Liver (tissue), 9 donors: Measurements from ENCODE around the gene ADRM1. TPM values are rescaled to one million over a fixed set of nuclear protein-coding genes. Genes with fewer than 3 reads are reported as not detected.

Experiments used
- DNase-seq: peaks from one replicate; pipeline ENCODE4 v3.0.0-alpha.2; 2017; ENCODE audit warnings: low spot score
- H3K27ac ChIP-seq, 2 donors: one replicate each; pipeline ENCODE4 v1.7.0; 2013; ENCODE audit warnings: inconsistent platforms in 2 of 2, low read length in 2 of 2, control low read depth in 1 of 2, low read depth in 1 of 2, mild to moderate bottlenecking in 1 of 2
- H3K27me3 ChIP-seq, 4 donors: one replicate each; pipeline versions ENCODE4 v1.6.1 to v1.7.0; 2013; ENCODE audit warnings: low read length in 3 of 4, inconsistent platforms in 1 of 4, mild to moderate bottlenecking in 1 of 4, moderate library complexity in 1 of 4; ENCODE audit not compliant: control insufficient read depth in 4 of 4, insufficient read depth in 4 of 4
- H3K36me3 ChIP-seq, 4 donors: one replicate each; pipeline versions ENCODE4 v1.6.1 to v1.7.0; 2013; ENCODE audit warnings: low read length in 3 of 4, mild to moderate bottlenecking in 3 of 4, low read depth in 1 of 4, moderate library complexity in 1 of 4; ENCODE audit not compliant: control insufficient read depth in 4 of 4, insufficient read depth in 3 of 4
- H3K4me1 ChIP-seq, 4 donors: one replicate each; pipeline versions ENCODE4 v1.6.1 to v1.7.0; 2013; ENCODE audit warnings: low read length in 3 of 4, mild to moderate bottlenecking in 3 of 4, moderate library complexity in 1 of 4; ENCODE audit not compliant: control insufficient read depth in 4 of 4, insufficient read depth in 4 of 4
- H3K4me3 ChIP-seq, 3 donors: one replicate each; pipeline versions ENCODE4 v1.6.1 to v1.7.0; 2013; ENCODE audit warnings: low read length in 3 of 3, control low read depth in 1 of 3, low read depth in 1 of 3, mild to moderate bottlenecking in 1 of 3
- H3K9ac ChIP-seq, 2 donors: one replicate each; pipeline ENCODE4 v1.7.0; 2013; ENCODE audit warnings: low read length in 2 of 2, mild to moderate bottlenecking in 2 of 2, moderate library complexity in 2 of 2, control low read depth in 1 of 2, low read depth in 1 of 2
- H3K9me3 ChIP-seq, 4 donors: one replicate each; pipeline versions ENCODE4 v1.6.1 to v1.7.0; 2013; ENCODE audit warnings: low read length in 3 of 4; ENCODE audit not compliant: control insufficient read depth in 4 of 4
- ATF3 ChIP-seq: IDR thresholded peaks from 2 replicates; pipeline ENCODE4 v1.6.1; 2016; ENCODE audit warnings: antibody characterized with exemption
- CTCF ChIP-seq: fragments of 150-350 bp; IDR thresholded peaks from 2 replicates; pipeline ENCODE4 v1.5.1; 2017; ENCODE audit warnings: improper control_type of control experiment, low read depth, low read length; ENCODE audit not compliant: missing input control
- EGR1 ChIP-seq, 2 donors: IDR thresholded peaks; 2 replicates each; pipeline ENCODE4 v1.6.1; 2016 to 2018; ENCODE audit warnings: antibody characterized with exemption in 2 of 2, low read depth in 2 of 2
- FOXA1 ChIP-seq: IDR thresholded peaks from 2 replicates; pipeline ENCODE4 v1.6.1; 2016; ENCODE audit warnings: antibody characterized with exemption
- FOXA2 ChIP-seq: IDR thresholded peaks from 2 replicates; pipeline ENCODE4 v1.6.1; 2016; ENCODE audit warnings: antibody characterized with exemption
- GABPA ChIP-seq, 2 donors: IDR thresholded peaks in 1 of 2; conservative IDR thresholded peaks in 1 of 2; 2 replicates each; pipeline ENCODE4 v1.6.1; 2016; ENCODE audit warnings: antibody characterized with exemption in 2 of 2, mild to moderate bottlenecking in 1 of 2, moderate library complexity in 1 of 2
- HNF4A ChIP-seq, 2 donors: conservative IDR thresholded peaks; 2 replicates each; pipeline ENCODE4 v1.6.1; 2016; ENCODE audit warnings: antibody characterized with exemption in 2 of 2, mild to moderate bottlenecking in 2 of 2
- JUND ChIP-seq, 2 donors: IDR thresholded peaks; 2 replicates each; pipeline ENCODE4 v1.6.1; 2016; ENCODE audit warnings: antibody characterized with exemption in 2 of 2
- MAX ChIP-seq: IDR thresholded peaks from 2 replicates; pipeline ENCODE4 v1.6.1; 2016; ENCODE audit warnings: antibody characterized with exemption
- NR2F2 ChIP-seq: IDR thresholded peaks from 2 replicates; pipeline ENCODE4 v1.6.1; 2016; ENCODE audit warnings: antibody characterized with exemption
- RAD21 ChIP-seq, 2 donors: IDR thresholded peaks; 2 replicates each; pipeline ENCODE4 v1.6.1; 2016; ENCODE audit warnings: antibody characterized with exemption in 2 of 2, mild to moderate bottlenecking in 2 of 2
- REST ChIP-seq: IDR thresholded peaks from 2 replicates; pipeline ENCODE4 v1.6.1; 2016; ENCODE audit warnings: antibody characterized with exemption, mild to moderate bottlenecking
- RXRA ChIP-seq, 2 donors: IDR thresholded peaks; 2 replicates each; pipeline ENCODE4 v1.6.1; 2017 to 2018; ENCODE audit warnings: antibody characterized with exemption in 2 of 2, mild to moderate bottlenecking in 1 of 2
- SP1 ChIP-seq: IDR thresholded peaks from 2 replicates; pipeline ENCODE4 v1.6.1; 2018; ENCODE audit warnings: antibody characterized with exemption, mild to moderate bottlenecking
- TAF1 ChIP-seq: conservative IDR thresholded peaks from 2 replicates; pipeline ENCODE4 v1.6.1; 2016; ENCODE audit warnings: antibody characterized with exemption, mild to moderate bottlenecking
- YY1 ChIP-seq: IDR thresholded peaks from 2 replicates; pipeline ENCODE4 v1.6.1; 2016; ENCODE audit warnings: antibody characterized with exemption, mild to moderate bottlenecking
- ZBTB33 ChIP-seq: IDR thresholded peaks from 2 replicates; pipeline ENCODE4 v1.6.1; 2016; ENCODE audit warnings: antibody characterized with exemption
- WGBS: extraction: QIAGEN DNeasy Blood & Tissue Kit; methylation state at CpG from one replicate; pipeline ENCODE4 v1.1.7; 2013; 5-methylcytosine and 5-hydroxymethylcytosine counted together
- polyA plus RNA-seq, 2 donors: library from polyadenylated mRNA; stranded (reverse) in 1 of 2; unstranded in 1 of 2; fragments of 200-250 nt in 1 of 2; fragments of >200 nt in 1 of 2; fragmentation: Nextera tagmentation in 1 of 2; extraction: Ambion mirVana in 1 of 2; gene quantifications; one replicate each; pipeline versions ENCODE4 v1.2.1 to v1.2.3, GENCODE V29; 2013 to 2015
- total RNA-seq, 2 donors: library from RNA; depleted of rRNA; stranded (reverse); fragments of >200 nt; gene quantifications; one replicate each; pipeline ENCODE4 v1.2.3, GENCODE V29; 2014
- donor health status: healthy.
- donor health status: healthy.
- donor health status: healthy.
- donor health status: healthy.
- donor health status: healthy.

The ADRM1 gene
- total and polyA plus RNA-seq, 4 donors, result 45.3 to 91.0 (median 77.3) TPM

GRCh38 chr20:62258499-62259293 lies 44.1 kb upstream of the ADRM1 start:
- 93% methylated on average over 20 of the region's 20 CpGs for WGBS
- no peaks in the 10 kb centered on the region for H3K27me3 ChIP-seq
- H3K9ac ChIP-seq, result no peak overlapping the region
- DNase-seq, result no peak
- TF ChIP-seq JUND (IDR thresholded peaks at IDR 0.05) (no peak), ZBTB33 (no peak), HNF4A (conservative IDR thresholded peaks at IDR 0.05) (no peak), MAX (no peak)
- no peak overlapping the region for H3K4me3 ChIP-seq
- H3K9me3 ChIP-seq, result no peaks in the 10 kb centered on the region
- no peaks in the 10 kb centered on the region for H3K4me1 ChIP-seq
- H3K36me3 ChIP-seq, result peaks cover 2 to 45% (median 18%) of the 10 kb centered on the region in 4 donors
- no peak overlapping the region for H3K27ac ChIP-seq

- Histone ChIP-seq H3K27ac (no peak overlapping the region), H3K4me1 (no peaks in the 10 kb centered on the region), H3K9ac (no peak overlapping the region), H3K36me3 (peaks cover 2 to 49% (median 19%) of the 10 kb centered on the region in 4 donors), H3K9me3 (no peaks in the 10 kb centered on the region), H3K4me3 (no peak overlapping the region), H3K27me3 (no peaks in the 10 kb centered on the region)
- 98% methylated on average over 8 of the region's 8 CpGs for WGBS
- DNase-seq, result no peak
- TF ChIP-seq RXRA (IDR thresholded peaks at IDR 0.05) (no peak), EGR1 (IDR thresholded peaks at IDR 0.05; ENCODE audit: low read depth in 2 of 2) (no peak), MAX (no peak), RAD21 (IDR thresholded peaks at IDR 0.05) (no peak), REST (no peak), FOXA1 (no peak), GABPA (IDR thresholded peaks at IDR 0.05 in 1 of 2, conservative IDR thresholded peaks at IDR 0.05 in 1 of 2) (no peak), SP1 (no peak), JUND (IDR thresholded peaks at IDR 0.05) (no peak), CTCF (no peak), FOXA2 (no peak), ZBTB33 (no peak), YY1 (no peak), ATF3 (no peak), TAF1 (no peak), NR2F2 (no peak)
Measured at GRCh38 chr20:62259294-62259565, 43.6 kb upstream of the ADRM1 start.
